ENCODE data around the gene KIF26B.
"Not testable (repeated sequence)": the region's sequence is repeated elsewhere in the genome, so short reads cannot be mapped to it uniquely, and the experiment has no call there.

The KIF26B gene

GRCh38 chr1:245332085-245332484, 177.3 kb downstream of the KIF26B start:
- no peak for DNase-seq

- no peak for DNase-seq
Observed at GRCh38 chr1:245332513-245332912, 177.7 kb downstream of the KIF26B start.

GRCh38 chr1:245334235-245334634, 179.4 kb downstream of the KIF26B start:
- no peak for DNase-seq

- no peak for DNase-seq
Observed at GRCh38 chr1:245334827-245335490, 180.2 kb downstream of the KIF26B start.

- DNase-seq: not testable (repeated sequence)
Observed at GRCh38 chr1:245335684-245336083, 180.9 kb downstream of the KIF26B start.

GRCh38 chr1:245336149-245336983, 181.6 kb downstream of the KIF26B start:
- DNase-seq: no peak

- DNase-seq: not testable (repeated sequence)
Observed at GRCh38 chr1:245336984-245337355, 182.2 kb downstream of the KIF26B start.

- DNase-seq: no peak
Observed at GRCh38 chr1:245337829-245338484, 183.2 kb downstream of the KIF26B start.

GRCh38 chr1:245338485-245338877, 183.7 kb downstream of the KIF26B start:
- no peak for DNase-seq

GRCh38 chr1:245341743-245342142, 187.0 kb downstream of the KIF26B start:
- DNase-seq: no peak

GRCh38 chr1:245345191-245345884, 190.6 kb downstream of the KIF26B start:
- DNase-seq: no peak

- DNase-seq: no peak
Observed at GRCh38 chr1:245348626-245349025, 193.8 kb downstream of the KIF26B start.

GRCh38 chr1:245353411-245353810, 198.6 kb downstream of the KIF26B start:
- no peak for DNase-seq

- DNase-seq: no peak
Observed at GRCh38 chr1:245353915-245354775, 199.4 kb downstream of the KIF26B start.

- not testable (repeated sequence) for DNase-seq
Observed at GRCh38 chr1:245355851-245356630, 201.3 kb downstream of the KIF26B start.

- DNase-seq: no peak
Observed at GRCh38 chr1:245356891-245357585, 202.3 kb downstream of the KIF26B start.

GRCh38 chr1:245359101-245359680, 204.4 kb downstream of the KIF26B start:
- DNase-seq: not testable (repeated sequence)

- no peak for DNase-seq
Observed at GRCh38 chr1:245361065-245361464, 206.3 kb downstream of the KIF26B start.

- DNase-seq: no peak
Observed at GRCh38 chr1:245361951-245362350, 207.2 kb downstream of the KIF26B start.

All from CD4-positive, alpha-beta T cell treated with Interleukin-1 beta for 1 hour (primary cell).